ENCODE data around the gene HGS.

DNA sequence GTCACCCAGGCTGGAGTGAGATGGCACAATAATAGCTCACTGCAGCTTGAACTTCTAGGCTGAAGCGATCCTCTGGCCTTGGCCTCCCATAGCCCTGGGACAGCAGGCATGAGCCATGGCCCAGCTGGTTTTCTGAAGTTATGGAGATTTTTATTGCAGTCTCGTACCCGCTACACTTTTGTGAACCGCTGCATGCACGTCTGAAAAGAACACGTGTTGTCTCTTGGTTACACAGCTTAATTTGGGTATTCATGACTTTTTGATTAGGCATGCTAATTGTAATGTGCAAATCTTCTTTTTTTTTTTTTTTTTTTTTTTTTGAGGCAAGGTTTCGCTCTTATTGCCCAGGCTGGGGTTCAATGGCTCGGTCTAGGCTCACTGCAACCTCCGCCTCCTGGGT is 41.6 kb downstream of the HGS start:
- TF ChIP-seq, protein P1, sequence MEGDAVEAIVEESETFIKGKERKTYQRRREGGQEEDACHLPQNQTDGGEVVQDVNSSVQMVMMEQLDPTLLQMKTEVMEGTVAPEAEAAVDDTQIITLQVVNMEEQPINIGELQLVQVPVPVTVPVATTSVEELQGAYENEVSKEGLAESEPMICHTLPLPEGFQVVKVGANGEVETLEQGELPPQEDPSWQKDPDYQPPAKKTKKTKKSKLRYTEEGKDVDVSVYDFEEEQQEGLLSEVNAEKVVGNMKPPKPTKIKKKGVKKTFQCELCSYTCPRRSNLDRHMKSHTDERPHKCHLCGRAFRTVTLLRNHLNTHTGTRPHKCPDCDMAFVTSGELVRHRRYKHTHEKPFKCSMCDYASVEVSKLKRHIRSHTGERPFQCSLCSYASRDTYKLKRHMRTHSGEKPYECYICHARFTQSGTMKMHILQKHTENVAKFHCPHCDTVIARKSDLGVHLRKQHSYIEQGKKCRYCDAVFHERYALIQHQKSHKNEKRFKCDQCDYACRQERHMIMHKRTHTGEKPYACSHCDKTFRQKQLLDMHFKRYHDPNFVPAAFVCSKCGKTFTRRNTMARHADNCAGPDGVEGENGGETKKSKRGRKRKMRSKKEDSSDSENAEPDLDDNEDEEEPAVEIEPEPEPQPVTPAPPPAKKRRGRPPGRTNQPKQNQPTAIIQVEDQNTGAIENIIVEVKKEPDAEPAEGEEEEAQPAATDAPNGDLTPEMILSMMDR (IDR thresholded peaks at IDR 0.05; ENCODE audit: extremely low read depth in 1 of 2, insufficient read depth in 1 of 2, low read depth in 1 of 2, low read length in 2 of 2) = no peak
- no peak for TF ChIP-seq POLR2A (IDR thresholded peaks at IDR 0.05; ENCODE audit: low read depth, low read length)

Measured in endothelial cell of umbilical vein (primary cell).